ENCODE results near the gene MMP24.
"Not testable (repeated sequence)": the region's sequence is repeated elsewhere in the genome, so short reads cannot be mapped to it uniquely, and the experiment has no call there.

MMP24 gene

GRCh38 chr20:35226126-35226883 lies at the start of gene MMP24:
Gene MMP24 (plus strand): TSS chr20:35226690. CDS start chr20:35226739, 49 bp downstream.
- DNase-seq: no peak

GRCh38 chr20:35179292-35180212 lies 46.9 kb upstream of the MMP24 start:
- no peak for DNase-seq

GRCh38 chr20:35180266-35180665 lies 46.2 kb upstream of the MMP24 start:
- no peak for DNase-seq

- no peak for DNase-seq
These were observed 44.8 kb upstream of the MMP24 start for GRCh38 chr20:35181731-35182130.

GRCh38 chr20:35186691-35187289 lies 39.7 kb upstream of the MMP24 start:
- DNase-seq: not testable (repeated sequence)

GRCh38 chr20:35187584-35188190 lies 38.8 kb upstream of the MMP24 start:
- no peak for DNase-seq

GRCh38 chr20:35189223-35189622 lies 37.3 kb upstream of the MMP24 start:
- DNase-seq: not testable (repeated sequence)

GRCh38 chr20:35190556-35190955 lies 35.9 kb upstream of the MMP24 start:
- no peak for DNase-seq

GRCh38 chr20:35191419-35192117 lies 34.9 kb upstream of the MMP24 start:
- DNase-seq: no peak

GRCh38 chr20:35192118-35192872 lies 34.2 kb upstream of the MMP24 start:
- DNase-seq: no peak

GRCh38 chr20:35193031-35193791 lies 33.3 kb upstream of the MMP24 start:
- not testable (repeated sequence) for DNase-seq

- no peak for DNase-seq
These were observed 30.2 kb upstream of the MMP24 start for GRCh38 chr20:35196313-35196712.

GRCh38 chr20:35199740-35200139 lies 26.8 kb upstream of the MMP24 start:
- no peak for DNase-seq

- DNase-seq: no peak
These were observed 26.2 kb upstream of the MMP24 start for GRCh38 chr20:35200267-35200666.

GRCh38 chr20:35201467-35201866 lies 25.0 kb upstream of the MMP24 start:
- DNase-seq: not testable (repeated sequence)

- no peak for DNase-seq
These were observed 19.7 kb upstream of the MMP24 start for GRCh38 chr20:35206802-35207201.

GRCh38 chr20:35207950-35208611 lies 18.4 kb upstream of the MMP24 start:
- peak; percentile 18 to 47 (median 33) for DNase-seq

GRCh38 chr20:35215066-35215956 lies 11.2 kb upstream of the MMP24 start:
- DNase-seq: no peak

- DNase-seq: no peak
These were observed 9.9 kb upstream of the MMP24 start for GRCh38 chr20:35216541-35216940.

All from activated naive CD4-positive, alpha-beta T cell (primary cell).